GM23338 (cell line): ENCODE measurements around the gene AURKB. TPM values are rescaled to one million over a fixed set of nuclear protein-coding genes. Genes with fewer than 3 reads are reported as not detected.

Experiments used
- ATAC-seq: fragments of 200-7000 bp; cut with Tn5 transposase; 3 replicates; pipeline ENCODE4 v1.9.1; 2020
- DNase-seq: peaks from one replicate; pipeline ENCODE4 v3.0.0-alpha.2; 2015; ENCODE audit warnings: low spot score
- H2AFZ ChIP-seq: fragments of 200-600 bp; sonication (generic); 2 replicates; pipeline ENCODE4 v1.8.0; 2016; ENCODE audit warnings: antibody characterized with exemption, mild to moderate bottlenecking, moderate library complexity
- H3F3A ChIP-seq: fragments of 200-600 bp; sonication (generic); replicated peaks from 2 replicates; pipeline ENCODE4 v1.8.0; 2017; ENCODE audit warnings: antibody characterized with exemption, mixed run types, low read depth
- H3K27ac ChIP-seq: fragments of 200-600 bp; sonication (generic); 2 replicates; pipeline ENCODE4 v1.6.1; 2016; ENCODE audit warnings: low read depth
- H3K27me3 ChIP-seq: fragments of 200-600 bp; sonication (generic); 2 replicates; pipeline ENCODE4 v1.8.0; 2016; ENCODE audit warnings: mild to moderate bottlenecking, mixed run types, moderate library complexity; ENCODE audit not compliant: insufficient read depth
- H3K36me3 ChIP-seq: fragments of 200-600 bp; sonication (generic); 2 replicates; pipeline ENCODE4 v1.8.0; 2016; ENCODE audit warnings: mild to moderate bottlenecking; ENCODE audit not compliant: insufficient read depth
- H3K4me1 ChIP-seq: fragments of 200-600 bp; sonication (generic); 2 replicates; pipeline ENCODE4 v1.8.0; 2016; ENCODE audit warnings: mild to moderate bottlenecking, moderate library complexity; ENCODE audit not compliant: insufficient read depth
- H3K4me2 ChIP-seq: fragments of 200-600 bp; sonication (generic); 2 replicates; pipeline ENCODE4 v1.7.1; 2017; ENCODE audit warnings: mixed run types
- H3K4me3 ChIP-seq: fragments of 200-600 bp; sonication (generic); 2 replicates; pipeline ENCODE4 v1.6.1; 2016; ENCODE audit warnings: mixed run types
- H3K79me2 ChIP-seq: fragments of 200-600 bp; sonication (generic); replicated peaks from 2 replicates; pipeline ENCODE4 v1.8.0; 2017; ENCODE audit warnings: mild to moderate bottlenecking; ENCODE audit not compliant: insufficient read depth
- H3K9me2 ChIP-seq: fragments of 200-600 bp; sonication (generic); 2 replicates; pipeline ENCODE4 v1.8.0; 2017; ENCODE audit not compliant: insufficient read depth
- H4K20me1 ChIP-seq: fragments of 200-600 bp; sonication (generic); replicated peaks from 2 replicates; pipeline ENCODE4 v1.8.0; 2017; ENCODE audit warnings: mild to moderate bottlenecking; ENCODE audit not compliant: insufficient read depth
- H3K27ac Mint-ChIP-seq: 2 replicates; pipeline ENCODE4 v1.8.0; 2020; ENCODE audit warnings: inconsistent platforms, mild to moderate bottlenecking, moderate library complexity, mixed read lengths
- H3K27me3 Mint-ChIP-seq: 3 replicates; pipeline ENCODE4 v1.8.0; 2022; ENCODE audit warnings: low read depth, mild to moderate bottlenecking, moderate library complexity, mixed read lengths, inconsistent platforms; ENCODE audit not compliant: insufficient read depth, poor library complexity
- H3K36me3 Mint-ChIP-seq: 3 replicates; pipeline ENCODE4 v1.8.0; 2021; ENCODE audit warnings: low read depth, mild to moderate bottlenecking, inconsistent platforms, moderate library complexity, mixed read lengths
- H3K4me1 Mint-ChIP-seq: 3 replicates; pipeline ENCODE4 v1.8.0; 2020; ENCODE audit warnings: mild to moderate bottlenecking, inconsistent platforms, mixed read lengths
- H3K4me3 Mint-ChIP-seq: 3 replicates; pipeline ENCODE4 v1.8.0; 2021; ENCODE audit warnings: moderate library complexity, mild to moderate bottlenecking, inconsistent platforms, mixed read lengths
- H3K9me3 Mint-ChIP-seq: 3 replicates; pipeline ENCODE4 v1.8.0; 2020; ENCODE audit warnings: moderate library complexity, mild to moderate bottlenecking, inconsistent platforms, mixed read lengths
- CREB1 ChIP-seq: fragments of 250-450 bp; sonication (Bioruptor Pico); IDR thresholded peaks from 2 replicates; pipeline ENCODE4 v1.5.0; 2020; ENCODE audit warnings: low read depth, mild to moderate bottlenecking, moderate library complexity
- ETS1 ChIP-seq: IDR thresholded peaks from 2 replicates; pipeline ENCODE4 v1.6.1; 2016; ENCODE audit warnings: antibody characterized with exemption
- EZH2 ChIP-seq: fragments of 200-600 bp; sonication (generic); IDR thresholded peaks from one replicate; pipeline ENCODE4 v1.8.0; 2017; ENCODE audit warnings: antibody characterized with exemption, mild to moderate bottlenecking, low read depth; ENCODE audit not compliant: unreplicated experiment
- EZH2phosphoT487 ChIP-seq: fragments of 200-600 bp; sonication (generic); IDR thresholded peaks from one replicate; pipeline ENCODE4 v1.8.1; 2018; ENCODE audit warnings: antibody characterized with exemption; ENCODE audit not compliant: unreplicated experiment
- POLR2AphosphoS5 ChIP-seq: IDR thresholded peaks from 2 replicates; pipeline ENCODE4 v1.6.1; 2016; ENCODE audit warnings: antibody characterized with exemption, low read depth
- STAT1 ChIP-seq: IDR thresholded peaks from one replicate; pipeline ENCODE4 v1.6.1; 2016; ENCODE audit warnings: antibody characterized with exemption; ENCODE audit not compliant: unreplicated experiment
- polyA plus RNA-seq: library from polyadenylated mRNA; unstranded; fragments of >200 nt; fragmentation: Nextera tagmentation; extraction: Ambion mirVana; gene quantifications from 2 replicates; pipeline ENCODE4 v1.2.1, GENCODE V29; 2016
- total RNA-seq: library from RNA; depleted of rRNA; stranded (reverse); fragments of >200 nt; shearing (Covaris generic); gene quantifications from 2 replicates; pipeline ENCODE4 v1.2.3, GENCODE V29; 2014
- TF ChIP-seq, protein P1 (sequence below): fragments of 250-450 bp; sonication (Bioruptor Pico); IDR thresholded peaks from 2 replicates; pipeline ENCODE4 v1.5.0; 2020; ENCODE audit warnings: mild to moderate bottlenecking, moderate library complexity

Gene AURKB
- total and polyA plus RNA-seq, 2 experiments from 2014 or later = 135 to 212 TPM

DNA sequence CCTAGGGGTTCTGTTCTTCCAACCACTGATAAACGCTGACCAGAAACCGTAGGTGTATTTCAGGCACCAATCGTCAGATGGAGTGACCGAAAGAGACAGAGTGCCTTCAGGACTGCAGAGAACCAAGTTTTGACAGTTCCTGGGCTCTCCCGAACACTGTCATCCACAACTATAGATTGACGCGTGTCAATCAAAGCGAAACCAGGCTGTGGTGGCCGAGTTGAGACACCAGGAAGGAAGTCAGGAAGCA is 11.9 kb upstream of the AURKB start:
- ATAC-seq (peak; percentile 1; the same call in 1 of the 3 replicates), DNase-seq (no peak)
- Mint-ChIP-seq H3K27ac (peak overlapping the region; percentile 99), H3K9me3 (peaks cover 34% of the 10 kb centered on the region), H3K4me1 (peaks cover 8% of the 10 kb centered on the region), H3K27me3 (peaks cover 61% of the 10 kb centered on the region), H3K4me3 (peak overlapping the region; percentile 95), H3K36me3 (peaks cover 21% of the 10 kb centered on the region)
- H4K20me1 ChIP-seq = no peaks in the 10 kb centered on the region
- TF ChIP-seq POLR2AphosphoS5 = no peak
- TF ChIP-seq EZH2phosphoT487 = no peak
- TF ChIP-seq STAT1 = no peak
- no peak for TF ChIP-seq CREB1 (CRISPR knock-in tag)
- H2AFZ ChIP-seq = no peak overlapping the region
- H3K27ac ChIP-seq = peak overlapping the region; percentile 27; the same call in 1 of the 2 replicates
- H3K4me3 ChIP-seq = peak overlapping the region; percentile 81
- no peaks in the 10 kb centered on the region for H3K79me2 ChIP-seq
- H3K9me2 ChIP-seq = no peaks in the 10 kb centered on the region
- peak overlapping the region; percentile 92 for H3K4me2 ChIP-seq
- no peaks in the 10 kb centered on the region for H3K27me3 ChIP-seq
- peaks cover under 1% of the 10 kb centered on the region; the same call in 1 of the 2 replicates for H3K4me1 ChIP-seq
- H3K36me3 ChIP-seq = no peaks in the 10 kb centered on the region
- H3F3A ChIP-seq = peaks cover 31% of the 10 kb centered on the region

GRCh38 chr17:8221663-8222379 is 11.4 kb upstream of the AURKB start:
- H3K9me3 Mint-ChIP-seq = peaks cover 30% of the 10 kb centered on the region
- TF ChIP-seq ETS1 (peak; percentile 43), EZH2 (no peak), CREB1 (CRISPR knock-in tag) (peak; percentile 35; the same call in 1 of the 2 replicates)
- TF ChIP-seq, protein P1, sequence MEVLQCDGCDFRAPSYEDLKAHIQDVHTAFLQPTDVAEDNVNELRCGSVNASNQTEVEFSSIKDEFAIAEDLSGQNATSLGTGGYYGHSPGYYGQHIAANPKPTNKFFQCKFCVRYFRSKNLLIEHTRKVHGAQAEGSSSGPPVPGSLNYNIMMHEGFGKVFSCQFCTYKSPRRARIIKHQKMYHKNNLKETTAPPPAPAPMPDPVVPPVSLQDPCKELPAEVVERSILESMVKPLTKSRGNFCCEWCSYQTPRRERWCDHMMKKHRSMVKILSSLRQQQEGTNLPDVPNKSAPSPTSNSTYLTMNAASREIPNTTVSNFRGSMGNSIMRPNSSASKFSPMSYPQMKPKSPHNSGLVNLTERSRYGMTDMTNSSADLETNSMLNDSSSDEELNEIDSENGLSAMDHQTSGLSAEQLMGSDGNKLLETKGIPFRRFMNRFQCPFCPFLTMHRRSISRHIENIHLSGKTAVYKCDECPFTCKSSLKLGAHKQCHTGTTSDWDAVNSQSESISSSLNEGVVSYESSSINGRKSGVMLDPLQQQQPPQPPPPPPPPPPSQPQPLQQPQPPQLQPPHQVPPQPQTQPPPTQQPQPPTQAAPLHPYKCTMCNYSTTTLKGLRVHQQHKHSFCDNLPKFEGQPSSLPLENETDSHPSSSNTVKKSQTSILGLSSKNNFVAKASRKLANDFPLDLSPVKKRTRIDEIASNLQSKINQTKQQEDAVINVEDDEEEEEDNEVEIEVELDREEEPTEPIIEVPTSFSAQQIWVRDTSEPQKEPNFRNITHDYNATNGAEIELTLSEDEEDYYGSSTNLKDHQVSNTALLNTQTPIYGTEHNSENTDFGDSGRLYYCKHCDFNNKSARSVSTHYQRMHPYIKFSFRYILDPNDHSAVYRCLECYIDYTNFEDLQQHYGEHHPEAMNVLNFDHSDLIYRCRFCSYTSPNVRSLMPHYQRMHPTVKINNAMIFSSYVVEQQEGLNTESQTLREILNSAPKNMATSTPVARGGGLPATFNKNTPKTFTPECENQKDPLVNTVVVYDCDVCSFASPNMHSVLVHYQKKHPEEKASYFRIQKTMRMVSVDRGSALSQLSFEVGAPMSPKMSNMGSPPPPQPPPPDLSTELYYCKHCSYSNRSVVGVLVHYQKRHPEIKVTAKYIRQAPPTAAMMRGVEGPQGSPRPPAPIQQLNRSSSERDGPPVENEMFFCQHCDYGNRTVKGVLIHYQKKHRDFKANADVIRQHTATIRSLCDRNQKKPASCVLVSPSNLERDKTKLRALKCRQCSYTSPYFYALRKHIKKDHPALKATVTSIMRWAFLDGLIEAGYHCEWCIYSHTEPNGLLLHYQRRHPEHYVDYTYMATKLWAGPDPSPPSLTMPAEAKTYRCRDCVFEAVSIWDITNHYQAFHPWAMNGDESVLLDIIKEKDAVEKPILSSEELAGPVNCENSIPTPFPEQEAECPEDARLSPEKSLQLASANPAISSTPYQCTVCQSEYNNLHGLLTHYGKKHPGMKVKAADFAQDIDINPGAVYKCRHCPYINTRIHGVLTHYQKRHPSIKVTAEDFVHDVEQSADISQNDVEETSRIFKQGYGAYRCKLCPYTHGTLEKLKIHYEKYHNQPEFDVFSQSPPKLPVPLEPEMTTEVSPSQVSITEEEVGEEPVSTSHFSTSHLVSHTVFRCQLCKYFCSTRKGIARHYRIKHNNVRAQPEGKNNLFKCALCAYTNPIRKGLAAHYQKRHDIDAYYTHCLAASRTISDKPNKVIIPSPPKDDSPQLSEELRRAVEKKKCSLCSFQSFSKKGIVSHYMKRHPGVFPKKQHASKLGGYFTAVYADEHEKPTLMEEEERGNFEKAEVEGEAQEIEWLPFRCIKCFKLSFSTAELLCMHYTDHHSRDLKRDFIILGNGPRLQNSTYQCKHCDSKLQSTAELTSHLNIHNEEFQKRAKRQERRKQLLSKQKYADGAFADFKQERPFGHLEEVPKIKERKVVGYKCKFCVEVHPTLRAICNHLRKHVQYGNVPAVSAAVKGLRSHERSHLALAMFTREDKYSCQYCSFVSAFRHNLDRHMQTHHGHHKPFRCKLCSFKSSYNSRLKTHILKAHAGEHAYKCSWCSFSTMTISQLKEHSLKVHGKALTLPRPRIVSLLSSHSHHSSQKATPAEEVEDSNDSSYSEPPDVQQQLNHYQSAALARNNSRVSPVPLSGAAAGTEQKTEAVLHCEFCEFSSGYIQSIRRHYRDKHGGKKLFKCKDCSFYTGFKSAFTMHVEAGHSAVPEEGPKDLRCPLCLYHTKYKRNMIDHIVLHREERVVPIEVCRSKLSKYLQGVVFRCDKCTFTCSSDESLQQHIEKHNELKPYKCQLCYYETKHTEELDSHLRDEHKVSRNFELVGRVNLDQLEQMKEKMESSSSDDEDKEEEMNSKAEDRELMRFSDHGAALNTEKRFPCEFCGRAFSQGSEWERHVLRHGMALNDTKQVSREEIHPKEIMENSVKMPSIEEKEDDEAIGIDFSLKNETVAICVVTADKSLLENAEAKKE (CRISPR knock-in tag) = no peak
- Histone ChIP-seq H3K79me2 (no peaks in the 10 kb centered on the region), H3K4me2 (peak overlapping the region; percentile 92), H3K27ac (peak overlapping the region; percentile 43; the same call in 1 of the 2 replicates), H4K20me1 (no peaks in the 10 kb centered on the region), H3K36me3 (no peaks in the 10 kb centered on the region), H3K9me2 (no peaks in the 10 kb centered on the region), H2AFZ (peak overlapping the region; percentile 80), H3K4me1 (no peaks in the 10 kb centered on the region), H3K4me3 (peak overlapping the region; percentile 81), H3F3A (peaks cover 31% of the 10 kb centered on the region), H3K27me3 (no peaks in the 10 kb centered on the region)
- H3K4me1 Mint-ChIP-seq = peaks cover 6% of the 10 kb centered on the region
- H3K4me3 Mint-ChIP-seq = peak overlapping the region; percentile 95
- peaks cover 17% of the 10 kb centered on the region for H3K36me3 Mint-ChIP-seq
- H3K27me3 Mint-ChIP-seq = peaks cover 56% of the 10 kb centered on the region
- peak; percentile 89 for DNase-seq
- peak overlapping the region; percentile 99 for H3K27ac Mint-ChIP-seq
- peak; percentile 28 for ATAC-seq
